Naive B cell (primary cell): ENCODE results near the gene CIT. TPM values are rescaled to one million over a fixed set of nuclear protein-coding genes. Genes with fewer than 3 reads are reported as not detected.
A peak's percentile ranks its signal among the peaks of the same experiment; 100 is the strongest.

Experiments used
- ATAC-seq, 2 donors: fragments of 150-1000 bp; cut with Tn5 transposase; 2 replicates each; pipeline ENCODE4 v1.10.0; 2021; ENCODE audit warnings: low read depth in 2 of 2, mild to moderate bottlenecking in 2 of 2, moderate library complexity in 2 of 2
- DNase-seq: peaks from one replicate; pipeline ENCODE4 v3.0.0; 2022
- H3K27ac Mint-ChIP-seq, 6 donors: one replicate each; pipeline ENCODE4 v1.8.0; 2020 to 2022; ENCODE audit warnings: mild to moderate bottlenecking in 6 of 6, mixed read lengths in 6 of 6, moderate library complexity in 5 of 6, inconsistent platforms in 2 of 6
- H3K27me3 Mint-ChIP-seq, 3 donors: one replicate each; pipeline ENCODE4 v1.8.0; 2021 to 2022; ENCODE audit warnings: mixed read lengths in 3 of 3, mild to moderate bottlenecking in 1 of 3
- H3K36me3 Mint-ChIP-seq, 2 donors: one replicate each; pipeline ENCODE4 v1.8.0; 2020 to 2022; ENCODE audit warnings: mixed read lengths in 2 of 2, inconsistent platforms in 1 of 2, mild to moderate bottlenecking in 1 of 2
- H3K4me1 Mint-ChIP-seq, 3 donors: one replicate each; pipeline ENCODE4 v1.8.0; 2020 to 2022; ENCODE audit warnings: mixed read lengths in 3 of 3, inconsistent platforms in 1 of 3, mild to moderate bottlenecking in 1 of 3, moderate library complexity in 1 of 3
- H3K4me3 Mint-ChIP-seq, 8 donors: one replicate each; pipeline ENCODE4 v1.8.0; 2020 to 2022; ENCODE audit warnings: mild to moderate bottlenecking in 8 of 8, mixed read lengths in 8 of 8, moderate library complexity in 8 of 8, inconsistent platforms in 2 of 8
- H3K9me3 Mint-ChIP-seq, 7 donors: one replicate each; pipeline ENCODE4 v1.8.0; 2020 to 2022; ENCODE audit warnings: mixed read lengths in 7 of 7, mild to moderate bottlenecking in 5 of 7, inconsistent platforms in 2 of 7, moderate library complexity in 1 of 7
- polyA plus RNA-seq, 6 donors: library from polyadenylated mRNA; unstranded; fragments of 300-500 nt; fragmentation: Illumina TruSeq; gene quantifications; one replicate each; pipeline ENCODE4 v1.2.3, GENCODE V29; 2021; ENCODE audit warnings: low read depth in 6 of 6

Gene CIT
- polyA plus RNA-seq, 6 donors from 2014 or later = 0.34 to 1.1 (median 0.58) TPM; not detected in 2

DNA sequence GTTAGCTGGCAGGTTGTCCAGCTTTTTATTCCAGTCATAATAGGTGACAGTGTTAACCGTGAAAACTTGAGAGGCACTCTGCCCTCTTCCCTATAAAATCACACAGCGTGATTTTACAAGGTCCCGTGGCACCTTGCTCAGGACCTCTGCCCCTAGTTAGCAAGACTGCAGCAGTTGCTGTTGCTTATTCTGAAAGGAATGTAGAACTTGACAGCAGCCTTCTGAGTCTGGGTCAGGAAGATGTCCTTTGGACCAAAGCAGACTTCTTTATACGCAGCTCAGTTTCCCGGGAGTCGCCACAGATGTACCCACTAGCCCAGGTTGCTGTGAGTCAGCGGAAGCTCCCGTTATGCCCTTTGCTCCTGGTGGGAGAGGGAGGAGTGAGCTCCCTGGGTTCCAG lies 196.0 kb downstream of the CIT start:
- H3K36me3 Mint-ChIP-seq = peaks cover 16 to 19% of the 10 kb centered on the region in 2 donors
- no peaks in the 10 kb centered on the region for H3K27me3 Mint-ChIP-seq
- peaks cover 10 to 37% (median 30%) of the 10 kb centered on the region in 3 donors for H3K4me1 Mint-ChIP-seq
- no peaks in the 10 kb centered on the region for H3K9me3 Mint-ChIP-seq
- H3K4me3 Mint-ChIP-seq = peak overlapping the region in 4 of 8 donors; percentile 20 to 78 (median 70)
- DNase-seq = no peak
- no peak for ATAC-seq
- H3K27ac Mint-ChIP-seq = peak overlapping the region in 3 of 6 donors; percentile 24 to 93 (median 69)

DNA sequence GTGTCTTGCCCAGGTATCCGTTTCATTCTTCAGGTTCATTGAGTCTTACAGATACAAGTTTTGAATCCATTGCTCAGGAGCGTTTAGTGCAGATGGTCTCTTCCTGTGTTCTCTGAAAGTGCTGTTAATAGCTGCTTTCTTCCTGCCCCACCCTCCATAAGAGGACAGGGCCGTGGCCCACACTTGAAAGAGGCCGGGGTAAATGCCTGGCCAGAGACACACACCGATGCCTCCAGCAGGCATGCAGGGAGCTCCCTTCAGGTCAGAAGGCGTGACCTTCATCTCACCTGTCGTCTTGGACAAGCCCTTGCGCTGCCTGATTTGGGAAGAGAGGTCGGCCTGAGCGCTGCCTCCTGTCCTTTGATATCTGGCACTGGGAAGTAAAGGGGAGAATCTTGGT lies 197.6 kb downstream of the CIT start:
- Mint-ChIP-seq H3K9me3 (no peaks in the 10 kb centered on the region), H3K27me3 (no peaks in the 10 kb centered on the region), H3K4me1 (peaks cover 10 to 29% (median 23%) of the 10 kb centered on the region in 3 donors), H3K36me3 (peaks cover 19 to 28% of the 10 kb centered on the region in 2 donors), H3K27ac (peak overlapping the region in 3 of 6 donors; percentile 39 to 73 (median 56)), H3K4me3 (no peak overlapping the region)
- ATAC-seq (no peak), DNase-seq (no peak)

DNA sequence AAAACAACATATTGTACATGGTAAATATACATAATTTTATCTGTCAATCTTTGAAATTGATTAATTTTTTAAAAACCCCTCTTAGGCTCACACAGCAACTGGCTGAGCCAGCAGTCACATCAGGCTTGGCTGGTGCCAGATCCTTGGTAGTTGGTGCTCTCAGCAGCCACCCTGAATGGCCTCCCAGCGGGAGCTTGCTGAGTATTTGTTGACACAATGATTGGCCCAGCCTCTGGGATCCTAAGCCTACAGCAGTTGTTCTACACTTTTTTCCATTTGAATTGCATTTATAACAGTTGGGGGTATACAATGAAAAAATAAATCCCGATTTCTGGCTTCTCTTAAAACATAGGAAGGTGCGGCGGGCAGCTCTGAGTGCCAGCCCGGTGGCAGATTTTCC lies 198.0 kb downstream of the CIT start:
- Mint-ChIP-seq H3K9me3 (no peaks in the 10 kb centered on the region), H3K27ac (peak overlapping the region in 2 of 6 donors; percentile 56 to 73), H3K4me1 (peaks cover 10 to 31% (median 23%) of the 10 kb centered on the region in 3 donors), H3K27me3 (no peaks in the 10 kb centered on the region), H3K4me3 (no peak overlapping the region), H3K36me3 (peaks cover 19 to 28% of the 10 kb centered on the region in 2 donors)
- ATAC-seq = no peak
- DNase-seq = no peak

DNA sequence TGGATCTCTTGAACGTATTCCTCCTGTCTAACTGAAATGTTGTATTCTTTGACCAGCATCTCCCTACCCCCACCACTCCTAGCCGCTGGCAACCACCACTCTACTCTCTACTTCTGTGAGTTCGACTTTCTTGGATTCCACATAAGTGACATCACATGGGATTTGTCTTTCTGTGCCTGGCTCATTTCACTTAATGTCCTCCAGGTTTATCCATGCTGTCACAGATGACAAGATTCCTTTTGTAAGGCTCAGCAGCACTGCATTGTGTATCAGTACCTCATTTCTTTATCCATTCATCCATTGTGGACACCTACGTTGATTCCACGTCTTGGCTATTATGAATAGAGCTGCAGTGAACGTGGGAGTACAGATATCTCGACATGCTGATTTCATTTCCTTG lies 198.7 kb downstream of the CIT start:
- Mint-ChIP-seq H3K4me1 (peaks cover 12 to 33% (median 19%) of the 10 kb centered on the region in 3 donors), H3K4me3 (no peak overlapping the region), H3K27ac (no peak overlapping the region), H3K9me3 (no peaks in the 10 kb centered on the region), H3K27me3 (no peaks in the 10 kb centered on the region), H3K36me3 (peaks cover 19 to 28% of the 10 kb centered on the region in 2 donors)
- DNase-seq (no peak), ATAC-seq (no peak)

DNA sequence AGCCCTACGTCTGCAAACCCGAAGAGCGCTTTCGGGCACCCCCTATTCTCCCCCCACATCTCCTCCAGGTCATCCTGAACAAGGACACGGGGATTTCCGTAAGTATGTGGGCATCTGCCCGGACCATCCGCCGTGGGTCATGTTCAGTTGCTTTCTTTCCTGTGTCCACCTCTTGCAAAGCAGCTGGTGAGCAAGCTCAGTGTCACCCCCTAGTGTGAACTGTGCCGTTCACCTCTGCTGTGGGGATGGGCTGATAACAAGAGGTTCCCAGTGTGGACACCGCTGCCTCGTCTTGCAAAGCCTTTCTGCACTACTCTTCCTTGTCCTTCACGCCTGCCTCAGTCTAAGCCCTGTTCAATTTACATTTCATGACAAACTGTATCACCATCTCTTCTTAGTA lies 200.5 kb downstream of the CIT start:
- DNase-seq (no peak), ATAC-seq (no peak)
- Mint-ChIP-seq H3K27ac (peak overlapping the region in 4 of 6 donors; percentile 13 to 79 (median 55)), H3K27me3 (no peaks in the 10 kb centered on the region), H3K36me3 (peaks cover 19 to 39% of the 10 kb centered on the region in 2 donors), H3K4me1 (peaks cover 3 to 28% (median 11%) of the 10 kb centered on the region in 3 donors), H3K4me3 (no peak overlapping the region), H3K9me3 (no peaks in the 10 kb centered on the region)

DNA sequence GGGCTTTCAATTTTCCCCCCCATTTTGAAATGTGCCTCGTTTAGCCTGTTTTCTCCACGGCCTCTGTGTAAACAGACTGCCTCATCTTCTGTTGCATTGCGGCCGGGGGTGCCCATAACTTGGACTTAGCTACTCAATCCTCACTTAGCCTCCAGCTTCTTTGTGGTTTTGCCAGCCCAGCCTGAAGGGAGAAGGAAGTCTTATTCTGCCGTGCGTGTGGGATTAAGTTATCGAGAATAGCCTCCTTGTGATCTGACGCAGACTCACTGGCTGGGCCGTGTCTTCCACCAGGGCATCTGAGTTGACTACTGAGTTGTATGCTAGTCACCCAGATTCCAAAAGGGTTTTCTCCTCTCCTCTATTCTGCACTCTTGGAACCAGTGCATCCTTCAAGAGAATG lies 201.1 kb downstream of the CIT start:
- Mint-ChIP-seq H3K27me3 (no peaks in the 10 kb centered on the region), H3K4me3 (no peak overlapping the region), H3K36me3 (peaks cover 19 to 44% of the 10 kb centered on the region in 2 donors), H3K27ac (peak overlapping the region in 1 of 6 donors; percentile 13), H3K9me3 (no peaks in the 10 kb centered on the region), H3K4me1 (peaks cover 9 to 28% (median 11%) of the 10 kb centered on the region in 3 donors)
- DNase-seq = no peak
- no peak for ATAC-seq

DNA sequence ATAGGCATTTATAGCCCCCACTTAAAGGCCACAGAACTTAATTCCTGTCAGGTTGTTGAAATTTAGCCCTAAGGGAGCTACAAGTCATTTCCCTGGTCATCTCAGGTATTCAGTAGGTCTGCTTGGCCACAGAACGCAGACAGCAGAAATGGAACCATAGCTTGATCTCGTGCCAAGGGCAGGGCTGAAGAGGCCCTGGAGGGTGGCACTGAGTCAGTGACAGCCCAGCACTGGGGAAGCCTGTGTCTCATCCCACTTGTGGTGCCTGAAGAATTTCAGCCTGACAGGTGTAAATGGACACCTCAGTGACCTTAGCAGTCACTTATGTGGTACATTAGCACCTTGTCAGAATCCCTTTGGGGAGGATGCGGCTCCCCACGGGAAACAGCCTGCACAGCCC lies 202.6 kb downstream of the CIT start:
- H3K36me3 Mint-ChIP-seq = peaks cover 19 to 37% of the 10 kb centered on the region in 2 donors
- ATAC-seq (no peak), DNase-seq (no peak)
- no peaks in the 10 kb centered on the region for H3K27me3 Mint-ChIP-seq
- peaks cover 19 to 37% (median 25%) of the 10 kb centered on the region in 3 donors for H3K4me1 Mint-ChIP-seq
- H3K9me3 Mint-ChIP-seq = no peaks in the 10 kb centered on the region
- H3K4me3 Mint-ChIP-seq = no peak overlapping the region
- no peak overlapping the region for H3K27ac Mint-ChIP-seq

DNA sequence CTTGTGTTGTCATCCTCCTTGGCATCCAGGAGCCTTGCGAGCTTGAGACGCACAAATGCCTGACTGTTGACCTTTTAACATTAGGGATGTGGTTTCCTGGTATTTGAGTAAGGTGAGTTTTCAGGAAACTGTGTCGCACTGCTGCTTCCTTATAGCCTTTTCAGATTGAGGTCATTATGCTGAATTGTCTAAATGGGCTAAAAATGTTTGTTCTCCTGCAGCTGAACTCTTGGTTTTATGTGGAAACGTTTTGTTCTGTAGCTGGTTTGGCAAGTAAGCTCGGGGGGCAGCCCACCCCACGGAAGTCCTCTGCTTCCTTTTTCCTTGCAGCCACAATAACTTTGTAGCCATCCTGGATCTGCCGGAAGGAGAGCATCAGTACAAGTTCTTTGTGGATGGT lies 203.5 kb downstream of the CIT start:
- ATAC-seq = no peak
- Mint-ChIP-seq H3K27me3 (no peaks in the 10 kb centered on the region), H3K27ac (peak overlapping the region in 3 of 6 donors; percentile 20 to 64 (median 32)), H3K9me3 (no peaks in the 10 kb centered on the region), H3K4me1 (peaks cover 19 to 42% (median 27%) of the 10 kb centered on the region in 3 donors), H3K4me3 (no peak overlapping the region), H3K36me3 (peaks cover 17 to 33% of the 10 kb centered on the region in 2 donors)
- DNase-seq = no peak

DNA sequence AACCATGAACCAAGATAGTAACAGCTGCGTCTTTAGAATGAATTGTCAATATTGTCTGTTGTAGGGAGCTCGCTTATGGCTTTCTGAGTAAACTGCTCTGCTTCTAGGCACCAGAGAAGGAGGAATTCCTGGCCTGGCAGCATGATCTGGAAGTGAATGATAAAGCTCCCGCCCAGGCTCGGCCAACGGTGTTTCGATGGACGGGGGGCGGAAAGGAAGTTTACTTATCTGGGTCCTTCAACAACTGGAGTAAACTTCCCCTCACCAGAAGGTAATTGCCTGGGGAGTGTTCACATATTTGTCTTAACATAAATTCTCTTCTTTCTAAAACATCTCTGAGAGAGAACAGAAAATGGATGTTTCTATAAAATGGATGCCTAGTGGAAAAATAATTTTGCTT lies 204.9 kb downstream of the CIT start:
- H3K27ac Mint-ChIP-seq = peak overlapping the region in 2 of 6 donors; percentile 64 to 80
- peaks cover 11 to 30% of the 10 kb centered on the region in 2 donors for H3K36me3 Mint-ChIP-seq
- H3K4me3 Mint-ChIP-seq = peak overlapping the region in 1 of 8 donors; percentile 63
- H3K4me1 Mint-ChIP-seq = peaks cover 21 to 55% (median 29%) of the 10 kb centered on the region in 3 donors
- DNase-seq (no peak), ATAC-seq (no peak)
- no peaks in the 10 kb centered on the region for H3K9me3 Mint-ChIP-seq
- H3K27me3 Mint-ChIP-seq = no peaks in the 10 kb centered on the region

DNA sequence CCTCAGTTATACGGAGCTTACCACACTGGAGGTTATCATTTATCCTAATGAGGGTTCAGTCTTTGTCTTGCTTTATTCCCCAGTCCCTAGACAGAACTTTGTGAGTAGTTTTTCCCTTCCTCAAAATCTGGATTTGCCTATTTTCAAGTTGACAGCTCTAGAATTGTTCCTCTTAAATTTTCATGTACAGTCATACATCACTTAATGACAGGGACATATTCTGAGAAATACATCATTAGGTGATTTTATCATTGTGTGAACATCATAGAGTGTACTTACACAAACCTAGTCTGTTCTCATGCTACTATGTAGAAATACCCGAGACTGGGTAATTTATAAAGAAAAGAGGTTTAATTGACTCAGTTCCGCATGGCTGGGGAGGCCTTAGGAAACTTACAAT lies 206.1 kb downstream of the CIT start:
- DNase-seq (no peak), ATAC-seq (no peak)
- peaks cover 0 to 28% of the 10 kb centered on the region in 2 donors for H3K36me3 Mint-ChIP-seq
- H3K27me3 Mint-ChIP-seq = no peaks in the 10 kb centered on the region
- peaks cover 31 to 66% (median 41%) of the 10 kb centered on the region in 3 donors for H3K4me1 Mint-ChIP-seq
- H3K27ac Mint-ChIP-seq = peak overlapping the region in 3 of 6 donors; percentile 4 to 77 (median 5)
- H3K4me3 Mint-ChIP-seq = peak overlapping the region in 1 of 8 donors; percentile 74
- H3K9me3 Mint-ChIP-seq = no peaks in the 10 kb centered on the region

DNA sequence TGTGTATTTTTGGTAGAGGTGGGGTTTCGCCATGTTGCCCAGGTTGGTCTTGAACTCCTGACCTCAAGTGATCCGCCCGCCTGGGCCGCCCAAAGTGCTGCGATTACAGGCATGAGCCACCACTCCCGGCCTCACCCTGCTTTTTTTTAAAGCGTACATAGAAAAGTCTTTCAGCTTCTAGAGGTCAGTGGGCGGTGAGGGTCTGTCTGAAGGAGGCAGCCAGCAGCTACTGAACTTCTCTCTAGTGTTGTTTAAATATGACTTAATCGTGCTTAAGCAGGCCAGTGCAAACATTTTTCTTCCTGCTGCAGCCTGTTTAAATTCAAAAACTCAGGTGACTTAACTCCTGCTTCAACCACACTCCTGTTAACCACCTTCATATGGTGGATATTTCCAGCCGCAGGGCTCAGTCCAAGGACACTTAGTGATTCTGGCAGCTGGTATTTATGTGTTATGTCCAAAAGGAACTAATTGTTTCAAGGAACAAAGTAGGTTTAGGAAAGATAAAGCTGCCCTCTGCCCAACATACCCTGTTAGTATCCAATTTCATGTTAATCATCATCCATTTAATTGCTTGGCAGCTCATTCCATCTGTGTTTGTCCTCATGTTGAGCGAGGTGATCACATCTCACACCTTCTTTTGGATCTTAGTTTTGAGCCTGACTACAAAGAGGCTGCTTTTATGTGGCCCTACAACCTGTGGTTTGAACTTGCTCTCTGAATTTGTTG lies 207.2 kb downstream of the CIT start:
- Mint-ChIP-seq H3K36me3 (peaks cover 0 to 17% of the 10 kb centered on the region in 2 donors), H3K4me1 (peaks cover 33 to 72% (median 43%) of the 10 kb centered on the region in 3 donors), H3K4me3 (peak overlapping the region; percentile 57 to 91 (median 70)), H3K27ac (peak overlapping the region in 5 of 6 donors; percentile 42 to 87 (median 77)), H3K27me3 (no peaks in the 10 kb centered on the region), H3K9me3 (no peaks in the 10 kb centered on the region)
- ATAC-seq (no peak), DNase-seq (no peak)

DNA sequence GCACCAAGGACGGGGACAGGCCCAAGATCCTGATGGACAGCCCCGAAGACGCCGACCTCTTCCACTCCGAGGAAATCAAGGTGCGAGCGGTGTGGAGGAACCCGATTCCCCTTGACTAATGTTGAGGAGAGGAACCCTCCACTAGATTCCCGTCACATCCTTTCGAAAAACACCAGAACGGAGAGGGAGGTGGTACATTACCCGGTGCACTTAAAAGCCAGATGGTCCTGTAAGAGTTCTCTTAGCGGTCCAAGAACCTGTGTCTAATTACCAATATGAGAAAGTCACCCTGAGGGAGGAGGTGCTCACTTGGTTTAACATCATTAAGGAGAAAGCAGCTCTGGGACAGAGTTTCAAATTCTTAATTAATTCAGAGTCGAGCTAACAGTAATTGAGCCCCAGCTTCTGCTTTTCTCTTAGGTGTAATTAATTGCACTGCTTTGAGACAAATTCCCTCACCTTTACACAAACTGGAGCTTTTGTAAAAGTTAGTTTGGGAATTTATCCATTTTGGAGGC lies 208.7 kb downstream of the CIT start:
- peaks cover 0 to 16% of the 10 kb centered on the region in 2 donors for H3K36me3 Mint-ChIP-seq

DNA sequence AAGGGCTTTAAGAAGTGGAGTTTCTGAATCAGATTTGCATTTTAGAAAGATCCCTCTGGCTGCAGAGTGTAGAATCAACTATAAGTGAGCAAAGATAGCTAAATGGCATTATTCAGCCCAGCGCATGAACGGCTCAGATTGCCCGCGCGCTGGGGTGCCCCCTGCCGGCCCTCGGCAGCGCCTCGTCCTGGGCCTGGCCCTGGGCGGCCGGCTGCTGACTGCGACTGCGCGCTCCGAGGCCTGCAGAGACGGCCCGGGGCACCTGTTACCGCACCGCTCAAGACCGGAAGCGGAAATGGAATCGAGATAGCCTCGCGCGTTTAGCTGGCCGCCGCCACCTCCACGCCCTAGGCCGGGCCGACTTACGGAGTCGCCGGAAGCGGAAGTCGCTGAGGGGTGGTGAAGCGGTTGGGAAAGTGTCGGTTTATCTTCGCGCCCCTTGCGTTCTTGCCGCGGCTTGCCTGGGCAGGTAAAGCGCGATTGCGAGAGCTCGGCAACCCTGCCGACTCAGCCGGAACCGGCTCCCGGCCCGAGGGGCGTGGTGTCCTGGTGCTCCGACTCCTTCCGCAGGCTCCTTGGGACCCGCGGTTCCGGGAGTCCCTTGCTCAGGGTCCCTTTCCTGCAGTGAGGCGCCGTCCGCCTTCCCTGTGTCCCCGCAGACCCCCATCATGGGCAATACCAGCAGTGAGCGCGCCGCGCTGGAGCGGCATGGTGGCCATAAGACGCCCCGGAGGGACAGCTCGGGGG lies 209.4 kb downstream of the CIT start, which contains the start of gene PRKAB1:
Gene PRKAB1, plus strand, starts transcription at position 557 of the 747 bp plus-strand sequence. Its CDS starts 112 bp downstream, at position 669.
- H3K27me3 Mint-ChIP-seq = no peaks in the 10 kb centered on the region
- peaks cover 0 to 16% of the 10 kb centered on the region in 2 donors for H3K36me3 Mint-ChIP-seq
- peaks cover 31 to 57% (median 35%) of the 10 kb centered on the region in 3 donors for H3K4me1 Mint-ChIP-seq
- H3K27ac Mint-ChIP-seq = peak within 1 kb of the TSS; percentile 89 to 95 (median 92)
- H3K9me3 Mint-ChIP-seq = no peaks in the 10 kb centered on the region
- DNase-seq (peak; percentile 97), ATAC-seq (peak; percentile 93 to 94)
- H3K4me3 Mint-ChIP-seq = peak within 1 kb of the TSS; percentile 84 to 97 (median 92)

More for the DNA sequence above, 208.7 kb downstream of the CIT start:
- Mint-ChIP-seq H3K9me3 (no peaks in the 10 kb centered on the region), H3K4me1 (peaks cover 31 to 63% (median 42%) of the 10 kb centered on the region in 3 donors), H3K27ac (peak overlapping the region; percentile 75 to 95 (median 92)), H3K27me3 (no peaks in the 10 kb centered on the region), H3K4me3 (peak overlapping the region; percentile 84 to 97 (median 92))
- ATAC-seq (no peak), DNase-seq (no peak)
